22Rv1 (cell line): ENCODE measurements around the gene TAP2.

ENCODE experiments used
- ZFX ChIP-seq: fragments of 450-650 bp; IDR thresholded peaks from 2 replicates; pipeline ENCODE4 v1.6.1; 2017; ENCODE audit warnings: antibody characterized with exemption, borderline replicate concordance
- TF ChIP-seq, protein P1 (sequence below): fragments of 450-650 bp; IDR thresholded peaks from 2 replicates; pipeline ENCODE4 v1.5.1; 2017; ENCODE audit warnings: mild to moderate bottlenecking

DNA sequence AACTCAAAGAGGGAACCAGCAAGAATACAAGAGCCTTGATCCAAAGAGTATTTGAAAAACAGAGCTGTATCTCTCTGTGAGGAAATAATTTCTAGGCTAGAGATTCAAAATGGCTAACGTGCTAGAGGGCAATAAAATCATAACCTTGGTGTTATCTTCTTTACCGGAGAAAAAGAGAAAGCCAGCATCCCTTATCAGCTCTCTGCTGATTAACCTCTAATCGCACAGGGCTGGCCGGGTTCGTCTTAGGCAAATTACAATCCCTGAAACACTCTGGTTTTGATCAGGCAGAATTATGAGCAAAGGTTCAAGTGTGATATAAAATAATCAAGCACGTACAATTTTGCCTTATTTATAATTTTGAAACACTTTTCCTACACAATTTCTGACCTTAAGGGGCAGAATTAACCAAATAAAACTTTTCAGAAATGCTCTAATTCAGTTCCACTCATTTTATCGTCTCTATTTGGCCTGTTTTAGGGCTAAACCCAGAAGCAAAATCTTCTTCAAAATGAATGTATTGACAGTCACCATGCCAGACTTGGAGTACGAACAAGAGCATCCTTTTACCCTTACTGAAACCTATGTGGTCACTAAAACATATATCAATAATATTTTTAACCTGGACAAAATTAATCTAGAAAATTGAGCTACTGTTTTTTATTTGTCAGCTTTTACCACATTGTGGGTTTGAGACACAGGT is 29.2 kb upstream of the TAP2 start:
- TF ChIP-seq, protein P1, sequence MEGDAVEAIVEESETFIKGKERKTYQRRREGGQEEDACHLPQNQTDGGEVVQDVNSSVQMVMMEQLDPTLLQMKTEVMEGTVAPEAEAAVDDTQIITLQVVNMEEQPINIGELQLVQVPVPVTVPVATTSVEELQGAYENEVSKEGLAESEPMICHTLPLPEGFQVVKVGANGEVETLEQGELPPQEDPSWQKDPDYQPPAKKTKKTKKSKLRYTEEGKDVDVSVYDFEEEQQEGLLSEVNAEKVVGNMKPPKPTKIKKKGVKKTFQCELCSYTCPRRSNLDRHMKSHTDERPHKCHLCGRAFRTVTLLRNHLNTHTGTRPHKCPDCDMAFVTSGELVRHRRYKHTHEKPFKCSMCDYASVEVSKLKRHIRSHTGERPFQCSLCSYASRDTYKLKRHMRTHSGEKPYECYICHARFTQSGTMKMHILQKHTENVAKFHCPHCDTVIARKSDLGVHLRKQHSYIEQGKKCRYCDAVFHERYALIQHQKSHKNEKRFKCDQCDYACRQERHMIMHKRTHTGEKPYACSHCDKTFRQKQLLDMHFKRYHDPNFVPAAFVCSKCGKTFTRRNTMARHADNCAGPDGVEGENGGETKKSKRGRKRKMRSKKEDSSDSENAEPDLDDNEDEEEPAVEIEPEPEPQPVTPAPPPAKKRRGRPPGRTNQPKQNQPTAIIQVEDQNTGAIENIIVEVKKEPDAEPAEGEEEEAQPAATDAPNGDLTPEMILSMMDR, result no peak
- no peak for TF ChIP-seq ZFX
